Stimulated activated CD8-positive, alpha-beta memory T cell treated with anti-CD3 and anti-CD28 coated beads, Interleukin-12 subunit alpha, Interleukin-12 subunit beta, amount 100 ng/mL, for 24 hours (primary cell): ENCODE data around the gene USP11.
"Not testable (repeated sequence)": the region's sequence is repeated elsewhere in the genome, so short reads cannot be mapped to it uniquely, and the experiment has no call there.

Source experiments
- DNase-seq: peaks from one replicate; pipeline ENCODE4 v3.0.0-alpha.2; 2020; ENCODE audit errors: extremely low read depth

The USP11 gene

DNA sequence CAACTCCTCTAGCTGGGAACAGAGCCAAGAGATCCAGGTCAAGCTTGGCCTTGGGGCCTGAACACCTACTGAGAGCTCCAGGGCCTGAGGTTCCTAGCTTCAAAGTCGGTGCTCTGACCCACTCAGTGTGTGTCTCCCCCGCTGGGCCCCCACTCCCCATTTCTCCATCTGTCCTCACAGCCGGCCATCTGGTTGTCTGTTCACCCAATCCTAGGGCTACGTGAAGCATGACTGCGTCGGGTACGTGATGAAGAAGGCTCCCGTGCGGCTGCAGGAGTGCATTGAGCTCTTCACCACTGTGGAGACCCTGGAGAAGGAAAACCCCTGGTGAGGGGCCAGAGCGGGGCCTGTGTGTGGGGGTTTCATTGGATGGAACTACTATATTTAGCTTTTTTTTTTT is 12.3 kb downstream of the USP11 start:
- no peak for DNase-seq

GRCh38 chrX:47247206-47247998 is 14.6 kb downstream of the USP11 start:
- no peak for DNase-seq

DNA sequence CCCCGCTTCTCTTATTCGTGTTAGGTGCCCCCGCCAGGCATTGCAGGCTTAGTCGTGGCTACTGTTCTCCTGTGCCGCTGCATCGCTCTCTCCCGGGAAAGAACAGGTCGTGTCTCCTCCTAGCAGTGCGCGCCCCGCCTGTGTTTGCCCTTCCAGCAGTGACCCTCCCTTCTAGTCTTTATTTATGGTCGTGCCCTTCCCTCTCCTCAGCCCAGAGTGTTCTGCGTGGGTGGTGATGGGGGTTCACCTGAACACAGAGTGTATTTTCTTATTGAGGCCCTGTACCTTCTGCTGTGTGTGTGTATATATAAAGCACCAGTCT is 15.2 kb downstream of the USP11 start:
- DNase-seq: no peak

- DNase-seq: no peak
Measured at GRCh38 chrX:47248576-47248975, 15.8 kb downstream of the USP11 start.

GRCh38 chrX:47250017-47250347 is 17.2 kb downstream of the USP11 start:
- no peak for DNase-seq

DNA sequence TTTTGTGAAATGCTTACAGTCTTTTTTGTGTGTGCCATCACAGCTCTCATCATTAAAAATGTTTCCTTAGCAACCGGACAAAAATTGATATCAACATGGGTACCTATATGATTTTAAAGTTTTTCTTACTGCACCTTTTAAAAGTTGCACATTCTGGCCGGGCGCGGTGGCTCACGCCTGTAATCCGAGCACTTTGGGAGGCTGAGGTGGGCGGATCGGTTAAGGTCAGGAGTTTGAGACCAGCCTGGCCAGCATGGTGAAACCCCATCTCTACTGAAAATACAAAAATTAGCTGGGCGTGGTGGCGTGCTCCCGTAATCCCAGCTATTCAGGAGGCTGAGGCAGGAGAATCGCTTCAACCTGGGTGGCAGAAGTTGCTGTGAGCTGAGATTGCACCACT is 24.8 kb downstream of the USP11 start:
- not testable (repeated sequence) for DNase-seq

DNA sequence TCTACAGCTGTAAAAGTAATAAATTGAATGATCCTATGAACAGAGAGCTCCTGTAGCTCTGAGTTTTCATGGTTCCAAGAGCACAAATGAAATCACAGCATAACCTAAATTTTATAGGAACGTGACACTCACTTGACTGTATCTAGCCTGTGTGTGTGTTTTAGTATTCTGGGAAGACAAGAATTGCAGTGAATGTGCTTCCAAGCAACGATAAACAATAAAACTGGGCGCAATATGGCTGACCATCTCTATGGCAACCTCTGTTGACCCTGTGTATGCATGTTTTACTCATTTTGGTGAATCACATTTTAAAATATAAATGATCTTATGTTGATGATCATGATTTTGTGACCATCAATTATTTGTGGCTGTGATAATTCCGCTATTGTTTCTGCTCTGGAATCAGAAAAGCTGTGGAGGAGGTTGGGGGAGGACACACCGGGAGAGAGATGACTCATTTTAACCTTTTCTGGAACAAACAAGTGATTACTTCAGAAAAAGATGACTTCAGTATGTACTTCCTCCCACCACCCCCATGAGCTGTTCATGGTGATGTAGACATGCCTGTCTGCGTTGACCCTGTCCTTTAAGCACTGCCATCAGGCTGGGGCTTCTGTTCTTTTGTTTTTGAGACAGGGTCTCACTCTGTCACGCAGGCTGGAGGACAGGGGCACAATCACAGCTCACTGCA is 31.8 kb downstream of the USP11 start:
- DNase-seq: no peak

DNA sequence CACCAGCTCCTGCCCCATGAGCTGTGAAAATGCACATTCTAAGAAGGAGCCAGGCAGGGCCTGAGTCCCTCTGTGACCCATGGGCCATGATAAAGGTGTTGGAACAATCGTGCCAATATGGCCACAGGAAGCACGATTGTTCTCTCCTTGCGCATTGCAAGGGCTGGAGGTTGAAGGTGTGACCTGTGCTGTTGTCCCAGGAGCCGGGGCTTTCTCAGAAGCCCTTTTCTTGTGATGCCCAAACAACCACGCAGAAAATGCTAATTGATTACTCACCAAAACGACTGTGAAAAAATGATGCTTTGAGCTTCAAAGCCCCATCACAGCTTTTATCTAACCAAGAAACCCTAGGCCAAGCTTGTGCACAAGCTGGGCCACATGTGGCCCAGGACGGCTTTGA is 33.8 kb downstream of the USP11 start:
- no peak for DNase-seq

DNA sequence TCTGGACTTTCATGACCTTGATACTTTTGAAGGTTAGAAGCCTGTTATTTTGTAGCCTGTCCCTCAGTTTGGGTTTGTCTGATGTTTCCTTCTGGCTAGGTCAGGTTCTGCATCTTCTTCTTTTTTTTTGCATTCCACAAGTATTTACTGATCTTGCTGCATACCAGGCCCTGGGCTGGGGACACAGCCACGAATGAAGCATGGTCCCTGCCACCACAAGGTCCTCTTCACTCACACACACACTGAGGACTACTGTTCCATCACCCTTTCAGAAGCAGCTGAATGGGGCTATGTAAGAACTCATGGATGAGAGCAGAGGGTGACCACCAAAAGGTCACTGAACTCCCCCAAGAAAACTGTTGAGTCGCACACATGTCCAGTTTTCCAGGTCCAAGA is 39.2 kb downstream of the USP11 start:
- DNase-seq: no peak

DNA sequence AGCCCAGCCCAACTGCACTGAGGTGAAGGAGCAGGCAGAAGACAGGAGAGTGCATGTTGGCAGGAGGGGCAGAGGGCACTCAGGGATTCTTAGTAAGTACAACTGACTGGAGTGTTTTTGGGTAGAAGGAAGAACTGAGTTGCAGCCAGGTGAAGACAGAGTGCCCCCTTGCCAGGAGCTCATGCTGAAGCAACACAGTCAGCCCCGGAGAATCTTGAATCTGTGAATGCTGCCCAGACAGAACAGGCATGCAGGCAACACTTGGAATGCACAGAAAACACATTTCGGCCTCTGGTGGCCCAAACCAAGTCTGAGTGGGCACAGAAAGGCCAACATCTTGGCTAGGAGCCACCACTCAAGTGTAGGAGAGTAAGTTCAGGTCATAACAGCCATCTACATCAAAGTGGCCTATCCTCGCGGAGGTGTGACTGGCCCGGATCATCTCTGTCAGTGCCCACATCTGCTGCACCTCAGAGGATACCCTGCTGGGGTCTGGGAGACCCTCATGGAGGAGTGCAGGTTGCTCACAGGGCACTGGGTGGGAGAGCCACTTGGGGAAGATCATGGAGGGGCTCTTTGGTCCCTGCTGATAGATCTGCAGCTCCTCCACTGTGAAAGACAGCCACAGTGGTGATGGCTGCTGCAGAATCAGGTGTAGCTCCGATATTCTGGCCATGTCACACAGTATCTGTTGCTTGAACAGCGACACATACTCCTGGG is 40.4 kb downstream of the USP11 start:
- DNase-seq: no peak

GRCh38 chrX:47278691-47279090 is 45.9 kb downstream of the USP11 start:
- DNase-seq: no peak

DNA sequence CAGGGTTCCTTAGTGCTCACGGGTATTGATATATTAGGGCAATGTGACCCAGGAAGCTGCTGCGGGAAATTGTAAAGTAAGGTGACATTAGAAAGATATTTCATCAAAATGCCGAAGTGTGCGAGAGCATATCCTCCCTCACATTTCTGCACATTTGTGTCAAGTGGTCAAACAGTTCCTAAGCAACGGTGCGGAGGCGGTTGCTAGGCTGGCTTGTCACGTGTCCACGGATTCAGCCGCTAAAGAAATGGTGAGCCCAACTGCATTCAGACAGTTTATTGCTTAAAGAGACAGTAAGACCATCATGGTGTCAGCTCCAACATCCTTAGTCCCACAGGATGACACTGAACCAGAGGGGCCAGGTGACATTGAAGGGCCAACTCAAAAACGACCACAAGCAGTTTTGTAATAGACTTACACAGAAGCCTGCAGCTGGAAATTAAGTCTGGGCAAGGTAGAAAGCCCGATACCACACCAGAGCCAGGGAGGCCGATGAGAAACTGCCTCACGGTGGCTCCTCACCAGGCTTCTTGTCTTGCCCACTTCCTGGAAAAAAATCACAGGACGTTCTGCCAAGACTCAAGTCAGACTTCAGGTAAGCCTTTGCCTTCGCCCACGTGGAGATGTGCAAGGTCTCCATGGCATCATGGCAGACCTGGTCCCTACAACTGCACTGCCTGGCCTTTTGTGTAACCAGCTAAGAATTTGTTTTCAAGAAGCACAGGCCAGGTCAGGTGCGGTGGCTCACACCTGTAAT is 50.4 kb downstream of the USP11 start:
- DNase-seq: no peak

GRCh38 chrX:47284616-47285015 is 51.8 kb downstream of the USP11 start:
- DNase-seq: not testable (repeated sequence)

DNA sequence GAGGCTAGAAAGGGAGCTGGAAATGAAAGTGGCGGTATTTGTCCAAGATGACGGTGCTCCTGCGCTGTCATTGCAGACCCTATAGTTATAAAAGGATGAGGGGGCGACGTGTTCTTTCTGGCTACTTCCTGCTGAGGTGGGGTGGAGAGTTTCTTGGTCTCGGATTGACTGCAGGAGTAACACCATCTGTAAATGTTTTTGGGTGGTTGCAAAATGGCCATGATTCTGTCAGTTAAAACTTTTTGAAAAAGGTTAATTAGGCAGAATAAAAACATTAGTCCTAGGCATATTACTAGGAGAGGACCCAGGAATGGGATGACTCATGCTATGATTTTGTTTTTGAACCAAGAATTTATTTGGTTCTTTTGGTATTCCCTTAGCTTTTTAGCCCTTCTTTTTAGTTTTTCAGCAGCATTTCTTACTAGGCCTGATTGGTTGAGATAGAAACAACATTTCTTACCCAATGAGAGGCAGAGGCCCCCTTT is 53.1 kb downstream of the USP11 start:
- DNase-seq: no peak

GRCh38 chrX:47293106-47293505 is 60.3 kb downstream of the USP11 start:
- no peak for DNase-seq

GRCh38 chrX:47296766-47297365 is 64.1 kb downstream of the USP11 start:
- no peak for DNase-seq

GRCh38 chrX:47297874-47298273 is 65.1 kb downstream of the USP11 start:
- no peak for DNase-seq
